ENCODE results near the gene SCT.

The SCT gene

DNA sequence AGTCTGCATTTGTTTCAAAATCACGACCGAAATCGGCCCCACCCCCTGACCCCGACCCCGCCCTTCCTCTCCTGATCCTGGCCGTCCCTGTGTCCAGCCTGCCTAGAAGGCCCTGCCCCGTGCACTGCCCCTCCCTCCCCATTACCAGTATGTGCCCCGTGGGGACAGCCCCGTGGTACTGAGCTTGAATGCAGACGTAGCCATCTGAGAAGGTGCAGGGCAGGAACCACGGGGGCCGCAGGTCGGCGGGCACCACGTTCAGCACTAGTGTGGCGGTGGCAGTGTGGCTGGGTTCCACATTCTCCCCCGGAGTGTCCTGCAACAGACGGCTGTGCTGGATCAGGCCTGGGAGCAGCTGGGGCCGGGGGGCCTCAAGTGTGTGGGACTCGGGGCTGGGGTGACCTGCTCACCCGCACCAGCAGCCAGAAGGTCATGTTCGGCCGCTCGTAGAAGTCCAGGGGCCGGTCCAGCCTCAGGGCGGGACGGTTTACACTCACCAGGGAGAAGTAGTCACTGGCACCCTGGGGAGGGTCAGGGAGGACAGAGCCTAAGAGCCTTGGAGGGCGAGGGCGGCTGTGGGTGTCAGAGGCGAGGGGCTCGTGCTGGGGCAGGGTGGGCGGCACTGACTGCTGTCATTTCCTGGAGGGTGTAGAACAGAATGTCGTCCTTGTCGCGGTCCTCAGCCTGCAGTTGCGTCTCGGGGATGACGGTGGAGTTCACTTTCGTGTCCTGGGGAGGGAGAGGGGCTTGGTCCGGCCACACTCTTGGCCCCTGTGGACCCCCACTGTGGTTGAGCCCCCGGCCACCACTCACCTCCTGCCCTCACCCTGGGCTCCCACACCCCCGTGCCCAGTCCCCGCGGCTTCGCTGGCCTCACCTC, 5.8 kb downstream of the SCT start:
- DNase-seq: no peak

- DNase-seq: no peak
These were observed 6.8 kb downstream of the SCT start for GRCh38 chr11:620201-620600.

- DNase-seq: no peak
These were observed 7.3 kb downstream of the SCT start for GRCh38 chr11:619628-620050.

- no peak for DNase-seq
These were observed 7.9 kb downstream of the SCT start for GRCh38 chr11:618856-619627.

GRCh38 chr11:617912-618682, 8.9 kb downstream of the SCT start:
- no peak for DNase-seq

DNA sequence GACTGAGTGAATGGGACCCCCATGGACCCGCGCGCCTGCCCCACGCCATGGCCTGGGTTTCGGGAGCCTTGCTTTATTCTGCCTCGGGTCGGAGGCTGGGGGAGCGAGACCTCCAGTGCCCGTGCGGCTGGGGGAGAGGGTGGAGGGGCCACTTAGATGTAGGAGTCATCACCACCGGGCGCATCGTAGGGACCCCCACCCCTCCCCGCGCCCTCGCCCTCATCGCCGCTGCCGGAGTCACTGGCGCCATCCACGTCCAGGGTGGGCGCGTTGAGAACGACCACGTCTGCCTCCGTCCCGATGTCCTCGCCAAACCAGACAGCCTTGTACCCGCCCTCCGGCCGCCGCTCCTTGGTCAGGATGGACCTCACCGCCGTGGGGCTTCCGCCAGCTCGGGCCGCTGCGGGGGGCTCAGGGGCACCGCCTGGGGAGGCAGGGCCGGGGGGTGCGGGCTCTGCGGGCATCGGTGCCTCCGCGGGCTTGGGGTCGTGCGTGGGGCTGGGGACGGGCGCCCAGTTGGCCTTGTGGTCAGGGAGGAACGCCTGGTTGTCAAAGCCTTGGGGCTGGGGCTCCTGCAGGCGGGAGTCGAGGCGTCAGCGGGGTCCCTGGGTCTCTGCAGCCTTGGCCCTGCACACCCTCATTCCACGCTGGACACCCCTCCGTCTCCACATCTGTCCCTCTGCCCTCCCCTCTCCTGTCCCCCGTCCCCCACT, 9.6 kb downstream of the SCT start:
- DNase-seq: no peak

- no peak for DNase-seq
These were observed 10.4 kb downstream of the SCT start for GRCh38 chr11:616320-617198.

DNA sequence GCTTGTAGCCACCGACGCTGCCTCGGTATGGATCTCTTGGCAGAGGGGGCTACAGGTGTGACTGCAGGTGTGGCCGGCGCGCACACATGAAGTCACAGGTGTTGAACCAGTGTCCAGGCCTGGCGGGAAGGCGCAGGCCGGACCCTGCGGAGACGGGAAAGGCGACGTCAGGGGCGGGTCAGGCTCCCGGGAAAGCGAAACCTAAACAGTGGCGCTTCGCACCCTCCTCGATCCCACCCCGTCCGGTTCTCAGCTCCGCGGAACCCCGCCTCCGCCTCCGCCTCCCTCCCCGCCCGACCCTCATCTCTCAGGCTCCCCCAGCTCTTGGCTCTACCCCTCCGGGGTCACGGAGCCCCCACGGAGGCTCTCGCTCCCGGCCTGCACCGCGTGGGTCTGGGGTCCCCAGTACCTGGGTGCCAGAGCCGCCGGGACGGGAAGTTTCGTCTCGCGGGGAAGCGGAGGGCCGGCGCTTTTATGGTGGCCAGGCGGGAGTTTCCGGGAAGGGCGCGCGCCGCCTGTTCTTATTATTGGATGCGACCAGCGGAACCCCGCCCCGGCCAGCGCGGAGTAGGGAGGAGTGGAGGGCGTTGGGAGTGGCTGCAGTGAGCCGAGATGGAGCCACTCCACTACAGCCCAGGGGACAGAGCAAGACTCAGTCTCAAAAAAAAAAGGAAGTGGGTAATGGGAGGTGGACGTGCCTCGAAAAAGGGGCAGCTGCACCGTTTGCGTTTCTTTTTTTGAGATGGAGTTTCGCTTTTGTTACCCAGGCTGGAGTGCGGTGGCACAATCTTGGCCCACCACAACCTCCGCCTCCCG, 11.3 kb downstream of the SCT start, which contains the start of gene IRF7:
Gene IRF7, minus strand, starts transcription at position 447 of the 816 bp plus-strand sequence. CDS start 586 bp downstream, outside the sequence.
- peak; percentile 83 for DNase-seq

DNA sequence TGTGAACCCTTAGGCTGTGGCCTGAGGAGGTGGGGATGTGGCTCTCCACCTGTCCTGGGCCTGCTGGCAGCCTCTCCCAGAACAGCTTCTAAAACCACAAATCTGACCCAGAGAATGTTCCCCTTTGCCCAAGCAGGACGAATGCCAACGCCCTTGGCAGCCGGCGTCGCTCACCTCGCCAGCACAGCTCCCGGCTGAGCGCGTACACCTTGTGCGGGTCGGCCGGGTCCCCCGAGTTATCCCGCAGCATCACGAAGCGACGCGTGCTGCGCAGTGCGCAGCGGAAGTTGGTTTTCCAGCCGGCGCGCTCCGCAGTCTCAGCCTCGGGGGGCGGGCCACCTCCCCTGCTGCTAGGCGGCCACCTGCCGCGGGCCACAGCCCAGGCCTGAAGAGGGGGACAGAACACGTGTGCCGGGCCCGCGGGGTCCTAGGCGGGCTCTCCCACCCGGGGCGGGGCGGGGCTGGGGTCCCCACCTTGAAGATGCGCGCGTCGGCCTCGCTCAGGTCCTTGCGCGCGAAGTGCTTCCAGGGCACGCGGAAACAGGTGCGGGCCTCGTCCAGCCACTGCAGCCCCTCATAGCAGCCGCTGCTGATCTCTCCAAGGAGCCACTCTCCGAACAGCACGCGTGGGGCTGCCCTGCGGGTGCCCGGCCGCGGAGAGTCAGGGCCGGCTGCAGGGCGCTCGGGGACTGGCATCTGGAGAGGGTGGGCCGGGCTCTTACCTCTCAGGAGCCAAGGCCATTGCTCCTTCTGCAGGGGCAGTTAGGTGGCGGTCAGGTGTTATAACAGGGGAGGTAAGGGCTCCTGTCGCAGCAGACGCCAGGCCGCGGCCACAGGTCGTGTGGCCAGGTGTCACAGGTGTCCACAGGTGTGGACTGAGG, 12.1 kb downstream of the SCT start:
- DNase-seq: no peak

GRCh38 chr11:614021-614622, 12.9 kb downstream of the SCT start:
- DNase-seq: no peak

- peak; percentile 79 for DNase-seq
These were observed 13.5 kb downstream of the SCT start for GRCh38 chr11:613369-613968.

GRCh38 chr11:612961-613300, 14.1 kb downstream of the SCT start:
- DNase-seq: no peak

DNA sequence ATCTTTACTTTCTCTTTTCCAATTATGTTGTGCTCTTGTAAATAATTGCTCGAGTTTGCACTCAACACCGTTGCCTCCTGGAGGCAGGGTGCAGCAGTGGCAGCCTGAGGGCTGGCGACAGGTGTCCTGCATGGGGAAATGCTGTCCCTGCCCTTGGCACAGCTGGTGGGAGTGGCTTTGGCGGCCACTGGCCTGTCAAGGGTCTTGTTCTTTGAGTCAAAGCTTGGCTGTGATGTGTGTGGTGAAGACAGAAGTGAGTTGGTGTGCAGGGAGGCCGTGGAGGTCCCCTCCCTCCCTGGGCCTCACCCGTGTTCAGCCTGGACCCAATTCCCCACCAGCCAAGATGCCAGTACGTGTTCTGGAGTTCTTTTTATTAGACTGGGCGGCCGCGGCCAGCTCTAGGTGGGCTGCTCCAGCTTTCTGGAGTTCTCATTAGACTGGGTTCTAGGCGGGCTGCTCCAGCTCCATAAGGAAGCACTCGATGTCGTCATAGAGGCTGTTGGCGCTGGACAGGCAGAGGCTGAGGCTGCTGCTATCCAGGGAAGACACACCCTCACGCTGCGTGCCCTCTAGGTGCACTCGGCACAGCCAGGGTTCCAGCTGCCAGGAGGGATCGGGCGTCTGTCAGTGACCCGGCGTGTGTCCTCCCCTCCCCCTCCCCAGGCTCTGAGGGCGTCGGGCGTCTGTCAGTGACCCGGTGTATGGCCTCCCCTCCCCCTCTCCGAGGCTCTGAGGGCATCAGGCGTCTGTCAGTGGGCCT, 14.6 kb downstream of the SCT start:
- no peak for DNase-seq

DNA sequence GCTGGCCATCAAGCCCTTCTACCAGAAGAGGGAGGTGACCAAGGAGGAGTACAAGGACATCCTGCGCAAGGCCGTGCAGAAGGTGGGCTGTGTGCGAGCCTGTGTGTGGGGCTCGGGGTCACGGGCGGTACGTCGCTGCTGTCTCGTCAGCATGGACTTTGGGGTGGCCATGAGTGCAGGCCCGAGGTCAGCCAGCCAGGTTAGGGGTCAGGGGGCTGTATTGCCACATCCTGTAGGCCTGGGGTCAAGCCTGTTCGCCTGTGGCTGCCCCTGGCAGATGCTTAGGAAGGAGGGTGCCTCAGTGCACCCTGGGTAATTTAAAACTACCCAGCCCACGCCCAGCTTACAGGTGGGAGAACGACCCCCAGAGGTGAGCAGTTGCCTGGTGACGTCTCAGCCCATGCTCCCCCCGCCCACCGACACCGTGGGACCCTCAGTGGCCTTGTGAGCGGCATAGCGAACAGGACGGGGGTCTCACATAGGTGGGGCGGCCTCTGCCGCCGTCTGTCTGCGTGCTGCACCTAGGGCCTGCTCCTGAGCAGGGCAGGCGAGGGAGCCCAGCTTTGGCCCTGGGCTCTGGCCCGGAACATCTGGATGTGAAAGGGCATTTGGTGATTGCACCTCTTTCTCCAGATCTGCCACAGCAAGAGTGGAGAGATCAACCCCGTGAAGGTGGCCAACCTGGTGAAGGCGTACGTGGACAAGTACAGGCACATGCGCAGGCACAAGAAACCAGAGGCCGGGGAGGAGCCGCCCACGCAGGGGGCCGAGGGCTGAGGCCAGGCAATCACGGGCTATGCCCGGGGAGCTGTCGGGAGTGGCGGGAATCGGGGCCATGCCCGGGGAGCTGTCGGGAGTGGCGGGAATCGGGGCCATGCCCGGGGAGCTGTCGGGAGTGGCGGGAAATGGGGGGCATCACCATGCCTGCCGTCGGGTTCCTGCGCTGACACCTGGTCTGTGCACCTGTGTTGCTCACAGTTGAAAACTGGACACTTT, 15.7 kb downstream of the SCT start:
- no peak for DNase-seq

DNA sequence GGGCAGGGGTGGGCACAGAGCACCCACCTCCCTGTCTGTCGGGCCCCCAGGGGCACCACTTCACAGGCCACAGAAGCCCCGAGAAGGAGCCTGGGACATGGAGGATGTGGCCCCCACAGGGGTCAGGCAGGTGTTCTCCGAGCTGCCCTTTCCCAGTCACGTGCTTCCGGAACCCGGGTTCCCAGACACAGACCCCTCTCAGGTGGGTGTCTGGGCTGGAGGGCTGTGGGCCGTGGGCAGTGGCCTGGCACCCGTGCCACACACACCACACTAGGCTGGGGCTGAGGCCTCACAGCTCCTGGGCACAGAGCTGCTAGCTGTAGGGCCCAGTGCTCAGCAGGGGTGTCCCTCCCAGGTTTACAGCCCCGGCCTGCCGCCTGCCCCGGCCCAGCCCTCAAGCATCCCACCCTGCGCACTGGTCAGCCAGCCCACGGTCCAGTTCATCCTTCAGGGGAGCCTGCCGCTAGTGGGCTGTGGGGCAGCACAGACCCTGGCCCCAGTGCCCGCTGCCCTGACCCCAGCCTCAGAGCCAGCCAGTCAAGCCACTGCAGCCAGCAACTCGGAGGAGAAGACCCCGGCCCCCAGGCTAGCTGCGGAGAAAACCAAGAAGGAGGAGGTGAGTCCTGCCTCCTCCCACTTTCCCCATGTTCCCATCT, 16.7 kb downstream of the SCT start:
- DNase-seq: no peak

DNA sequence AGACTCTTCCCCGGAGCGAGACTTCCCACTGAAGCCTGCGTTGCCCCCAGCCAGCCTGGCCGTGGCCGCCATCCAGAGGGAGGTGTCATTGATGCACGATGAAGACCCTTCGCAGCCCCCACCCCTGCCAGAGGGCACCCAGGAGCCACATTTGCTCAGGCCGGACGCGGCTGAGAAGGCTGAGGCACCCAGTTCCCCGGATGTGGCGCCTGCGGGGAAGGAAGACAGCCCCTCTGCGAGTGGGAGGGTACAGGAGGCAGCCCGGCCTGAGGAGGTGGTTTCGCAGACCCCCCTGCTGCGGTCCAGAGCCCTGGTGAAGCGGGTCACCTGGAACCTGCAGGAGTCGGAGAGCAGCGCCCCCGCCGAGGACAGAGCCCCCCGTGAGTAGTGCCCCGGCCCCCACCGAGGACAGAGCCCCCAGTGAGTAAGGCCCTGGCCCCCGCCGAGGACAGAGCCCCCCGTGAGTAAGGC, 17.6 kb downstream of the SCT start:
- no peak for DNase-seq
